Stimulated activated CD8-positive, alpha-beta memory T cell treated with anti-CD3 and anti-CD28 coated beads, Interleukin-15, amount 100 ng/mL, for 24 hours (primary cell): ENCODE results near the gene THRA.
A peak's percentile ranks its signal among the peaks of the same experiment; 100 is the strongest.
"Not testable (repeated sequence)": the region's sequence is repeated elsewhere in the genome, so short reads cannot be mapped to it uniquely, and the experiment has no call there.

Experiments used
- DNase-seq: peaks from one replicate; pipeline ENCODE4 v3.0.0-alpha.2; 2020; ENCODE audit warnings: low read depth

THRA gene

DNA sequence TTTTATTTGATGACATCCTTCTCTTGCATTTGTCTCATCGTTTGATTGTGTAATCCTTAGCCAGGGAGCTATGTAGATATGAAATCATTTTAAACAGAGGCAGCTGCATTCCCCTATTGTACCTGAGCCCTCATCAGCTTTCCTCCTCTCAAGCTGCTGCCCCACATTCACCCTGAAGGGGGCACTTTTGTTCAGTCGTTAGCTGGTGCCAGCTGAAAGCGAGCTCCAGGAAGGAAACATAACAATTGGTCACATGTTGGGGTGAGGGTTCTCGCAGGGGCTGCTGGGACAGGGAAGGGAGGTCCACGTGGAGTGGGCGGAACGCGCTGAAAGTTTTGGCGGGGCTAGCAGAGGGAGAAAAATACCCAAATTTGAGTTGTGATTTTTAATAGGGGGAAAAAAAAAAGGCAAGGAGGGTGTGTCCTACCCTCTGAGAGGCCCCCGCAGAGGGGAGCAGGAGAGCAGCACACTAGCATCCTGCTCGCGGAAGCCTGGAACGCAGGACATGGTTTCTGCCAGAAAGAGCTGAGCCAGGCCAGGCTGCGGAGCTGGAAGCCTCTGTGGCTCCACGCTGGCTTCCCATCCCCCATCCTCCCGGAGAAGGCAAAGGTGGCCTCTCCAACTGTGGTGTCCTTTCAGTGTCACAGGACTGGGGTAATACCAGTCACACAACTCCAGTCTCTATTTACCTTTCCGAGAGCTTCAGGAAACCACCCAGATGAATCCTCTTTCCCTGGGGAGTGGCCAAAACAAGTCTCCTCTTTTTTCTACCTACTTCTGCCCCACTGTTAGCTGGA, 50.5 kb downstream of the THRA start:
- peak; percentile 68 for DNase-seq

DNA sequence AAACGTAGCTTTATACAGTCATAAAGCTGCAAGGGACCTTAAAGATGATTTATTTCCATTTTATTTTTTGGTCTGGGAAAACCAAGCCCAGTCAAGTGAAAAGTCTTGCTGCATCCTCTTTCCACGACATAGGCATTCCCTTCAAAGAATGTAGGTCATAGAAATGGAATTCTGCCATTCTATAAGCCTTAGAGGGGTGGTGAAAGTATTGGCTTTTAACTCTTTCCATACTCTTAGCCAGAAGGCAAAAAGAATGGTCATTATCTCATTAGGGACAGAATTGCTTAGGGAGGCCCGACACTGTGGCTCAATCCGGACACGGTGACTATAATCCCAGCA, 51.1 kb downstream of the THRA start:
- DNase-seq: no peak

DNA sequence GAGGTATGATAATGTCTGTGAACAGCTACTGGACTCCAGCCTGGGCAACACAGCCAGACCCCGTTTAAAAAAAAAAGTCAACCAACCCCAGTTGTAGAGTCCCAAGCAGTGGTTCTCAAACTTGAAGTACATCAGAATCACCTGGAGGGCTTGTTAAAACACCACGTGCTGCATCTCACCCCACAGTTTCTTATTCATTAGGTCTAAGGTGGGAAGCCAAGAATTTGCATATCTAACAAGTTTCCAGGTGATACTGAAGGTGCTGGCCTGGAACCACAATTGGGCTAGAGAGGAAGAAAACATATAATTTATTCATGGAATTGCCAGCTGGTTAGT, 52.3 kb downstream of the THRA start:
- DNase-seq: no peak

DNA sequence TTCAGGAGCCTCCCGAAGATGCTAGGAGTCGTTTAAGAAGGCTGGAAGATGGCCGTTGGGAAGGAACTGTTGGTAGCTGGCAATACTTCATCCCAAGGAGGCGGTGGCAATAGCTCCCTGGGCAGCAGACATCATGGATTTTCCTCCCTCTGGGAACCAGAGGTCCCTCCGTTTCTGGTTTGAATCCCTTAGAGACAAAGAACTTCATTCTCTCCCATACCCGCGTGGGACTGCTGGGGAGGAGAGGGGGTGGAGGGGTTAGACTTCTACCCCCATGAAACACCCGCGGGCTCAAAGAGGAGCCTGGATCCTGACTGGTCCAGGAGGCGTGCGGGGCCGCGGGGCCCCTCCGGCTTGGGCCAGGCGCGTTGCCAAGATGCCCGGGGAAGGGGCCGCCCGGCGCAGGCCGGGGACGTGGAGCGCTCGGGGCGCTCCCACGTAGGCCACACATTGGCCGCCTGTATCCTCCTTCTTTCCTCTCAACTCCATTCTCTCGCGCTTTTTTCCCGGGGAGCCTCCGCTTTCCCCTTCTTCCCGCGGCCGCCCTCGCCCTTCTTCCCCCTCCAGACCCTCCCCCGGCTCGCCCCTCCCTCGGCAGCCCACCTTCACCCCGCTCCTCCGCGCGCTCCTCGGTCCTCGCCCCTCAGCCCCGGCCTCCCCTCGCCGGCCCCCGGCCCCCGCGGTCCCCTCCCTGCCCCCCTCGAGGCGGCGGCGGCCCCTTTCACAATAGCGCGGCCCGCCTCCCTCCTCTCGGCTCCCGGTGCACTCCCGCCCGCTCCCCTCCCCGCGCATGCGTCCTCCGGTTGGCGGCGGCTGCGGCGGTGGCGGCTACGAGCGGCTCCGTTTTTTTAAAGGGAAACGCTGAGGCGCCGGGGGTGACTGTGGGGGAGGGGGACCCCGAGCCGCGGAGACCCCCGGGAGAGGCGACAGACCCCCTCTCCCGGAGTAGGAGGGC, 58.7 kb downstream of the THRA start, which contains the start of gene MSL1:
Gene MSL1 (plus strand): TSS at position 791 of the 955 bp plus-strand sequence. CDS start 642 bp downstream, outside the sequence.
- peak; percentile 71 for DNase-seq

DNA sequence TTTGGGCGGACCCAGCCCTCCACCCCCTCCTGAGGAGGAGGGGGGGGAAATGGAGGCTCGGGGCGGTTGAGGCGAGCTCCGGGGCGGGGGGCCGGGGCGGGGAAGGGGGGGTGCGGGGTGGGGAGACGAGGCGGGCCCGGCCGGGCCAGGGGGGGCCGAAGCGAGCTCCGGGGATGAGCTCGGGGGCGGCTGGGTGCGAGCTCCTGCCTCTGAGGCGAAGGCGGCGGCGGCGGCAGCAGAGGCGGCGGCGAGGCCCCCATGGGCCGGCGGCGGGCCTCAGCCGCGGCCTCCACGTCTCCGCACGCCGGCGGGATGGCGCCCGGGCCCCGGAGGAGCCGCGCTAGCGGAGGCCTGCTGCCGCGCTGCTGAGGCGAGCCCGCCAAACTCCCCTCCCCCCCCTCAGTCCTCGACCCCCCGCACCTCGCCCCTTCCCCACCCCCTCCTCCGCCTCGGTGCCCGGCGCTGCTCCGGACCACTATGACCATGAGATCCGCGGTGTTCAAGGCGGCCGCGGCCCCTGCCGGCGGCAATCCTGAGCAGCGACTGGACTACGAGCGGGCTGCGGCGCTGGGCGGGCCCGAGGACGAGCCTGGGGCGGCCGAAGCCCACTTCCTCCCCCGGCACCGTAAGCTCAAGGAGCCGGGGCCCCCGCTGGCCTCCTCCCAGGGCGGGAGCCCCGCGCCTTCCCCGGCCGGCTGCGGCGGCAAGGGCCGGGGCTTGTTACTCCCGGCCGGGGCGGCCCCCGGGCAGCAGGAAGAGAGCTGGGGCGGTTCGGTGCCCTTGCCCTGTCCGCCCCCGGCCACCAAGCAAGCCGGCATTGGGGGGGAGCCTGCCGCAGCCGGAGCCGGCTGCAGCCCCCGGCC, 59.6 kb downstream of the THRA start:
- DNase-seq: no peak

DNA sequence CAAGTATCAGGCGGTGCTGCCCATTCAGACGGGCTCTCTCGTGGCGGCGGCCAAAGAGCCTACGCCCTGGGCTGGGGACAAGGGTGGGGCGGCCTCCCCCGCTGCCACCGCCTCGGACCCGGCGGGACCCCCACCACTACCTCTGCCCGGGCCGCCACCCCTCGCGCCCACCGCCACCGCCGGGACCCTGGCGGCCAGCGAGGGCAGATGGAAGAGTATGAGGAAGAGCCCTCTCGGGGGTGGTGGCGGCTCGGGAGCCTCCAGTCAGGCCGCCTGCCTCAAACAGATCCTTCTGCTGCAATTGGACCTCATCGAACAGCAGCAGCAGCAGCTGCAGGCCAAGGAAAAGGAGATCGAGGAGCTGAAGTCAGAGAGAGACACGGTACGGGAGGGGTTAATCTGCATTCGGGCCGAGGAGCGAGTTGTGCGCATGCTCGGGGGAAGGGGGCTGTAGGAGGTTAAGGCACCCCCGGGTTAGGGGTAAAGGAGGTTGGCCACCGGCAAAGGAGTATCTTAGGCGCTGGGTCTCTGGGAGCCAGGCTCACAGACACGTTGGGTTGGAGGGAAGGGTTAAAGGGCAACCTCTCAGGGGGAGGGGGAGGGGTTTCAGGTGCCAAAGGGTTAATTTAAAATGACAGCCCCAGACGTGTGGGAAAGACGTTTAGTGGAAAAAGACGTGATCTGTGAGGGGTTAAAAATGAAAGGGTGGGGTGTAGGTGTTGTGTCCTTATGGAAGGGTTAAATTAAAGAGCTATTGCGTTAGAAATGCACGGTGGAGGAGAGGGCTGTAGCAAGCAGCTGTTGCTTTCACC, 60.4 kb downstream of the THRA start:
- no peak for DNase-seq

DNA sequence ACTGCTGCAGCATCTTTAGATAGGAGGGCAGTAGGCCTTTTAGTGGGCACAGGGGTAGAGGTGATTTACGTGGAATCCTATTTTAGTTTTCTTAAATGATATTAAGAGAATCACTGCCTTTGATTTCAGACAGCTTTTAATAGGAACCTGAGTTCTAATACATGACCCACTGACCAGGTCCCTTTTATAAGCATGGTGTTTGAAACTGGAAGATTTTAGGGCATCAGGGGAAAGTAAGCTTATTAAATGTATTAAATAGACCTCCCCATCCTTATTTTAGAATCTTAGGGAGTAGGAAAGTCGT, 61.0 kb downstream of the THRA start:
- no peak for DNase-seq

DNA sequence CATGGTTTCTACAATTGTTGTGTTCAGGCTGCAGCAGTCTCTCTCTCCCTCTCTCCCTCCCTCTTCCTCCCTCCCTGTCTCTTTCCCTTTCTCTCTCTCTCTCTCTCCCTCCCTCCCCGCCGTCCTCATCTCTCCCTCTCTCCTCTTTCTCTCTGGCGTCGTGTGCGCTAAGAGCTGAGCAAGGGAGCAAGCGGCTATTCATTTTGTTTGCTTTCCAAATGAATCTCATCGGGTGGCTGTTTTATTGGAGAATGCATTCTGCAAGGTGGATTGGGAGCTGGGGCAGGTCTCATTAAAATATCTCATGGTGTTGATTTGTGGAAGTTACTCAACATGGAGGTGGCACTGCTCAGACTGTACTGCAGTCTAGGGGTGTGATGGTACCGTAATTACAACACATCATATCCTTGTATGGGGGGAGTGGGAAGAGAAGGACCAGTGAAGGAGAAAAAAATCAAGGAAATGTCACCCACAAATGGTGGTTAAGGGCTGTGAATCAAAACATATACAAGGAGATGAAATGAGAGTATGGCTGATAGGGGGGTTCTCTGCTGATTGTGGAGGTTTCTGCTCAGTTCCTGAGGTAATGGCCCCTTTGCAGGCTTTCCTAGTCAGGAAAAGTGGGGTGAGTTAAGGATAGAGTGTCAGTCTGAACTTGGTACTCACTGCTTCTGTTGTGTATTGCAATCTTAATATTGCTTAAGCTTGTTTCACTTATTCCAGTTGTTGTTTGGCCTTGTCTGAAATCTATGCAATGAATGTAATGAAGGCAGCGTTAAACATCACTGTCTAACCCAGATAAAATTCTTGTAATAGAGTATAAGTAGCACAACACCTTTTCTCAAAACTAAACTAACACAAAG, 61.7 kb downstream of the THRA start:
- no peak for DNase-seq

DNA sequence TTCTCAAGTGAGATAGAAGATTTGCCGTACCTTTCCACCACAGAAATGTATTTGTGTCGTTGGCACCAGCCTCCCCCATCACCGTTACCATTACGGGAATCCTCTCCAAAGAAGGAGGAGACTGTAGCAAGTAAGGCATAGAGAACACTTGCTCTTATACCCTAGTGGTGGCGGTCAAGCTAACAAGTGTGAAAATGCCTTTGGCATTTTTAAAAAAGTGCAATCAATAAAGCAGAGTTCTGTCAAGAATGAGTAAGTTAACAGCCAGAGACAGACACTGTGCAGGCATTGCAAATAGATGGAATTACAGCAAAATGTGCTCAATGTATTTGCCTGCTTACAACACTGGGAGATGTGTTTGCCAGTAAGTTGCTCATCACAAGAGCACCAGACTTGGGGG, 66.7 kb downstream of the THRA start:
- no peak for DNase-seq

DNA sequence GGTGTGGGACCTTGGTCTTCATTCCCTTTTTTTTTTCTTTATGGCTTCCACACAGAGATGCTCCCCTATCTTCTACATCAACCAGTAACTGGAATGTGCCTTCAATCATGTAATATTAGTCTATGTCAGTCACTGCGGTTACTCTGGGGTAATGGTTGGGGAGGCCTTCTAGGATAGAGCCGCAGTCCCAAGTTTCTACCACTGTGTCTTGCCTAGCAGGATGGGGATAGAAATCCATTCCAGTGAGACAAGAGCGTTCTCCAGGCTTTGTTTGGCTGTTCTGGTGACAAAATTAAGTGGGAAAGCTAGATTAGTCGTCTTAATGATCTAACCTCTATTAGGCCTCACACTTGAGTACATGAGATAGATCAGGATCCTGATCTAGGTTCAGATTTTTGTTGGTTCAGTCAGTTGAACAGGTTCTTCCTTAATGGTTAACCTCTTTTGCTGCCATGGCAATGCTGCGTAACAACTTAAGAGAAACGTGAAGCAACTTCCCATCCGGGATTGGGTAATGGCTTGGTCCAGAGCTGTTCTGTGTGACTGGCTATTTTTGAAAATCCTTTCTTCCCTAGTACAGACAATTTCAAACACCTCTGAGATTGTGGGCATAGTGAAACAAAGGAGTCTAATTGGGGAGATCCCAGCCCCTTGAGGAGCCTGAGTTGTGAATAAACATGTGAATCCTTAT, 67.7 kb downstream of the THRA start:
- no peak for DNase-seq

DNA sequence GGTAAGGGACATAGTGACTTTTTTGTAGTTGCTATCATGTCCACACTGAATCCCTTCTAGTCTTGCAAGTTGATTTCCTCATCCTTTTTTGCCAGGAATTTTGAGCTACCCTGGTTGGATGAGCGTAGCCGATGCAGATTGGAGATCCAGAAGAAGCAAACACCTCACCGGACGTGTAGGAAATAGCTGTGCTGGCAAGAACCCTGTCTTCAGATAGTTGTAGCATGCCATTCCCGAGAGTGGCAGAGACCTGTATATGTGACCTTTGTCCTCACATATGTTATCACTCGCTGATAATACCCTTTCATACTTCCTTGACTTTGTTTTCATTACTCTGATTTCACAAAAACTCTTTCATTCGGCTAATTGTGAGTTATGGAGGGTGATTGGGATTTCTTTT, 71.4 kb downstream of the THRA start:
- no peak for DNase-seq

DNA sequence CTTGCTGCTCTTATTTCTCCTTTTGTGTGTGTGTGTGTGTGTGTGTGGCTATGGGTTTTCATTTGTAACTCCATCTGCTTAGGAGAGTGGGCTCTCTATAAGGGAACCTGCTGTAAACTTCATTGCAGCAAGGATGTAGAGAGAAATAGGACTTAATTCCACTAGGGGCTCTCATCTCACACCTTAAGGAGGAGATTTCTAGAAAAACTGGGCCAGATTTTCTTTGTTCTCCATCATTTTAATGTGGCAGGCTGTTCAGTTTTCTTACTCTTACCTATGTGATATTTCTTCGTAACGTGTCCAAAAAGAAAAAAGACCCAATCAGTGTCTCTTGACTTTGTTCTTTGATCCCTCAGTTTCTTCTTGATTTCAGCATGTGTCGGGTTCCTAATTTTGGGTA, 73.1 kb downstream of the THRA start:
- no peak for DNase-seq

DNA sequence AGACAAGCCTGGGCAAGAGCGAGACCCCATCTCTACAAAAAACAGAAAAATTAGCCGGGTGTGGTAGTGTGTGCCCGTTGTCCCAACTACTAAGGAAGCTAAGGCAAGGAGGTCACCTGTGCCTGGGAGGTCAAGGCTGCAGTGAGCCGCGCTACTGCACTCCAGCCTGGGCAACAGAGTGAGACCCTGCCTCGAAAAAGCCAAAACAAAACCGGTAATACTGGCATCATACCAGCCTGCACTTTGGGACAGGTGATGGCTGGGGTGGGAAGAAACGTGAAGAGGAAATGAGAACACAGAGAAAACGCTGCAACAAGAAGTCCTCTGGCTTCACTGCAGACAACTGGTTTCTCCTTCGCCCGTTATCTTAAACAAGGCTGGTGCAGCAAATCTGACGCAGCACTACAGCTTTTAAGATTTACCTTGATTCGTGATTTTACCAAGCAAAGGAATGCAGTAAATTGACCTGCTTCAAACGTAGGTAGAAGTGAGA, 76.8 kb downstream of the THRA start:
- no peak for DNase-seq

DNA sequence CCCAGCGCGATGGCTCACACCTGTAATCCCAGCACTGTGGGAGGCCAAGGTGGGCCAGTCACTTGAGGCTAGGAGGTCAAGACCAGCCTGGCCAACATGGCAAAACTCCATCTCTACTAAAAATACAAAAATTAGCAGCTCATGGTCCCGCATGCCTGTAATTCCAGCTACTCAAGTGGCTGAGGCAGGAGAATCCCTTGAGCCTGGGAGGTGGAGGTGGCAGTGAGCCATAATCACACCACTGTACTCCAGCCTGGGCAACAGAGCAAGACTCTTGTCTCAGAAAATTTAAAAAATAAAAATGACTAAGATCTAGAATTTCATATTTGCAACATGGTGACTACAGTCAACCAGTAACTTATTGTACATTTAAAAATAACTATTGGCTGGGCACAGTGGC, 80.4 kb downstream of the THRA start:
- not testable (repeated sequence) for DNase-seq
